Testis (tissue), 2 donors: ENCODE results near the gene MAPRE2.

ENCODE experiments used
- CTCF ChIP-seq, 3 experiments: fragments of 450-650 bp in 2 of 3; fragments of 200-600 bp in 1 of 3; sonication (generic) in 1 of 3; IDR thresholded peaks; one replicate each; pipeline ENCODE4 v1.5.1; 2016 to 2019; ENCODE audit warnings: antibody characterized with exemption in 3 of 3, mild to moderate bottlenecking in 2 of 3, moderate library complexity in 1 of 3
- POLR2A ChIP-seq: fragments of 450-650 bp; IDR thresholded peaks from one replicate; pipeline ENCODE4 v1.6.1; 2017; ENCODE audit warnings: antibody characterized with exemption, mild to moderate bottlenecking, moderate library complexity

- TF ChIP-seq CTCF (IDR thresholded peaks at IDR 0.05) (no peak), POLR2A (no peak)
These were observed 126.1 kb downstream of the MAPRE2 start for GRCh38 chr18:35167332-35167731.
